Measurements from ENCODE around the gene RIC1. TPM values are rescaled to one million over a fixed set of nuclear protein-coding genes. Genes with fewer than 3 reads are reported as not detected.
A peak's percentile ranks its signal among the peaks of the same experiment; 100 is the strongest.
"Not testable (repeated sequence)": the region's sequence is repeated elsewhere in the genome, so short reads cannot be mapped to it uniquely, and the experiment has no call there.

Gene RIC1
- polyA plus RNA-seq, 5 donors: 23.4 to 33.6 (median 31.2) TPM

DNA sequence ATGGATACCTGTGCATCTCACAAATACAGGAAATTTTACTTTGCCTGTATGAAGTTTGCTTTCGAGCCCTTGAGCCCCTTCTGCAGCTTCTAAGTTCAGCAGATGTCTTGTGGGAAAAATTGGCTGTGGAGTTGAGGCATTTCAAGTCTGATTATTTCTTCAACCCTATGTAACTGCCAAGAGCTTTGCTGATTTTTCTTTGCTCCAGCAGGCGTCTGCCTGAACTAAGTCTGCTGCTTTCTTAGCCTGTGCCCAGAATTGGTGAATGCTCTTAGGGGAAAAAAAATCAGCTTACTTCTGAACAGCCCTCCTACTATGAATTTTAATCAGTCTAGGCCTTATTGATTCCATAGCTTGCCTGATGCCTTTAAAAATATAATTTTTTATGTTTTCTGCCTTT is 41.2 kb downstream of the RIC1 start:
- peak in 1 of 2 donors; percentile 6 for DNase-seq

GRCh38 chr9:5671711-5672353 is 42.9 kb downstream of the RIC1 start:
- DNase-seq: no peak

- DNase-seq: not testable (repeated sequence)
These were observed 46.1 kb downstream of the RIC1 start for GRCh38 chr9:5675046-5675445.

DNA sequence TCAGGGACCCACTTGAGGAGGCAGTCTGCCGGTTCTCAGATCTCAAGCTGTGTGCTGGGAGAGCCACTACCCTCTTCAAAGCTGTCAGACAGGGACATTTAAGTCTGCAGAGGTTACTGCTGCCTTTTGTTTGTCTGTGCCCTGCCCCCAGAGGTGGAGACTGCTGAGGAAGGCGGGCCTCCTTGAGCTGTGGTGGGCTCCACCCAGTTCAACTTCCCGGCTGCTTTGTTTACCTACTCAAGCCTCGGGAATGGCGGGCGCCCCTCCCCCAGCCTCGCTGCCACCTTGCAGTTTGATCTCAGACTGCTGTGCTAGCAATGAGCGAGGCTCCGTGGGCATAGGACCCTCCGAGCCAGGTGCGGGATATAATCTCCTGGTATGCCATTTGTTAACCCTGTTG is 54.7 kb downstream of the RIC1 start:
- DNase-seq: not testable (repeated sequence)

DNA sequence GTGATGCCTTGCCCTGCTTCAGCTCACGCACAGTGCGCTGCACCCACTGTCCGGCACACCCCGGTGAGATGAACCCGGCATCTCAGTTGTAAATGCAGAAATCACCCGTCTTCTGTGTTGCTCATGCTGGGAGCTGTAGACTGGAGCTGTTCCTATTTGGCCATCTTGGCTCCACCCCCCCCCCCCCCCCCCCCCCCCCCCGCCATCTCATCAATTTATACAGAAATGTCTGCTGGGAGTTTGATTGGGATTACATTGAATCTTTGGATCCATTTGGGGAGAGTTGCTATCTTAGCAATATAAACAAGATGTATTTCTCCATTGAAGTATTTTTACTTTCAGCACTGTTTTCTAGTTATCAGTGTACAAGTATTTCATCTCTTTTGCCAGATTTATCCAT is 55.2 kb downstream of the RIC1 start:
- DNase-seq: peak in 1 of 2 donors; percentile 68

DNA sequence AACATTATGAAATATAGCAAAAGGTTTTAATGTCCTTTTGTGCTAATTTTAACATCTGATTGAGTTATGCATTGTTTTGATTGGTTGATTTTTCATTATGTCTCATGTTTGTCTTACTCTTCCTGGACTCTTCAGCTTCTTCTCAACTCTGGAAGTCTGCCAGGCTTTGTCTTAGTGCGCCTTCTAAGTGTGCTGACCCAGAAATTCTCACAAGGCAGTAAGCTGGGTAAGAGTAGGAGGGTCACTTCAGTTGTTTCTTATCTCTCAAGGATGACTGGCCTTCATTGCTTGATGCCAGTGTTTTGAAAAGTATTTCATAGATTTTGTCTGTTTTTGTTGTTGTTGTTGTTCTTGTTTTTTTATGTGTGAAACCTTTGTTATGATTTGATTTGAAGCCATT is 59.2 kb downstream of the RIC1 start:
- no peak for DNase-seq

DNA sequence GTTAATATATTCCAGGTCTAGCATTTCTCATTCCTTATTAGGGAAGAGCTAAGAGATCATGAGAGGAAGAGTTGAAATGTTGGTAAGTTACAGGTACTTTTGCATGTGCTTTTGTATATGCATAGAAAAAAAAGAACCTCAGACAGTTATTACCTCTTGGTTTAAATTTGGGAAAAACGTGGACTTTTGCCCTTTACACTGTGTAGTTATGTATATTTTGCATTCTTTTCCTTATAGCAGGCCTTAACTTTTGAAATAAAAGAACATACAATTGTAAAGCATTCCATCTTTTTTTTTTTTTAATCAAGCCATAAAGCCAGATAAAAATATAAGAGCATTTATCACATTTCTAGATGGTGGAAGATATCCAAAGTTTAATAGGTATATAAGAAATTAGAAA is 61.4 kb downstream of the RIC1 start:
- DNase-seq: no peak

GRCh38 chr9:5695860-5696259 is 67.0 kb downstream of the RIC1 start:
- DNase-seq: no peak

DNA sequence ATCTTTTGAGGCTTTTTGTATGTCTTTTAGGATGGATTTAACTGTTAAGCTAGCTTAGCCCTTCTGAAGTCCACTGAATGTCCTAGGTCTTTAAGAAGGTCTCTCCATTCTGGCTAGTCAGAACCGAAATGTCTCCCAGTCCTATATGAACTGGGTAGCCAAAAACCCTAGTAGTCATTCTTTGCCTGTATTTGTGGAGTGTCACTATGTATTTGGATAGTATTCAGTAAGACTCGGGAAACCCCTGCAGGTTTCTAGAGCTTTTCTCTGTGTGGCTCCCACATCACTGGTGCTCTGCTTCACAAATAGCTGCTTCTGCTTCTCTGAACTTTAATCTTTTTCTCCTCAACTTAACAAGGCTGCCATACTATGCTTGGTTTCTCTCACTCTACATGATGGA is 68.0 kb downstream of the RIC1 start:
- no peak for DNase-seq

- no peak for DNase-seq
These were observed 69.1 kb downstream of the RIC1 start for GRCh38 chr9:5698004-5698403.

DNA sequence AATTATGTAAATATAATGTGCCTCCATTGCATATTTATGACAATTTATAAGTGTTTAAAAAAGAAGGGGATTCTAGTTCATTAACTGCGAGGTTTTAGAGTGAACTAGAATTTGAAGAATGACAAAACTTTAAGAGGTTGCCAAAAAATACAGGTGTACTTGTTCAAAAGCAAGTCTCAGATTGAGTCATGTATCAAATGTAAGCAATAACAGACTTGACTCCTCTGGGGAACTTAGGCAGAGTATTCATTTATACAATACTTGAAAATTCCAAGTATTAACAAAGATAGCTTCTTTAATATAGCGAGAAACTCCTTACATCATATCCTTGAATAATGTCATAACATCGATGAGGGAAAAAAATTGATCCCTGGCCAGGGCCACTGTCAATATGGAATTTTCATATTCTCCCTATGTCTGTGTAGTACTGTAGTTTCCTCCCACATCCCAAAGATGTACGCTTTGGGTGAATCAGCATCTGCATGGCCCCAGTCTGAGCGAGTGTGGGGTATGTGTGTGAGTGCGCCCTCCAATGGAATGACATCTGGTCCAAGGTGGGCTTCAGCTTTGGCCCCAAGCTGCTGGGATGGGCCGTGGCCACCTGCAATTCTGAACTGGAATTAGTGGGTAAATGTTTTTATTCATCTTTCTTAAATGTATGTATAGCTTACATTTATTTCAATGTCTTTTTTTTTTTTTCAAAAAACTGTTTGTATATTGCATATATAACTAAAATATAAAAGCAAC is 70.1 kb downstream of the RIC1 start:
- no peak for DNase-seq

- no peak for DNase-seq
These were observed 79.5 kb downstream of the RIC1 start for GRCh38 chr9:5708414-5708813.

DNA sequence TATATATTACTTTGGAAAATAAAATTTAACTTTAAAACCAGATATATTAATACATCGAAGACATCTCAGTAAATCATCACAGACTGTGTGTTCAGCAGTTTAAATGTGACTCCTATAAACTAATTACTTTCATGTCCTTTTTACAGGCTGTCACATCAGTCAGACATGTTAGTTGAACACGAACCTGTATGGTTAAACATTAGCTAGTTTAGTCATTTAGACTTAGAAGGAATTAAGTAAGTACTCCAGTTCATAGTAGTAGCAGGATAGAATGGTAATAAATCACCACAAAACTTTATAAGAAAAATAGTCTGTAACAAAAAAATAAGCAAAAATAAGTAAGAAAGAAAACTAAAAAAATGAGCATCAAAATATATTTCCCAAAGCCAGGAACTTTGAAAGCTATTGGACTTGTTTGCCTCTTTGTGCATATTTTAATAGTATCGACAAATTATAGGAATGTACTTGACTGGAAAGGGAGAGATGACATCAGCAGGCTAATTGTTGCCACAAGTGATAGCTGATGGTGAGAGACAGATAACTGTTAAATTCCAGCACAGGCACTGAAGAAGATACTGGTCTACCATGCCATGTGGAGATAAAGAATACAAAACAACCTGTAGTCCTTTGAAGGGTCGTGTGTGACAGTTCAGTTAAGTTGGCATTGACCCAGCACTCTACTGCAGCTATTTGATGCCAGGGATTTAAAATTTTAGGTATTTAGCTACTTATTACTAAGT is 83.9 kb downstream of the RIC1 start:
- DNase-seq: no peak

- DNase-seq: no peak
These were observed 85.8 kb downstream of the RIC1 start for GRCh38 chr9:5714501-5715401.

DNA sequence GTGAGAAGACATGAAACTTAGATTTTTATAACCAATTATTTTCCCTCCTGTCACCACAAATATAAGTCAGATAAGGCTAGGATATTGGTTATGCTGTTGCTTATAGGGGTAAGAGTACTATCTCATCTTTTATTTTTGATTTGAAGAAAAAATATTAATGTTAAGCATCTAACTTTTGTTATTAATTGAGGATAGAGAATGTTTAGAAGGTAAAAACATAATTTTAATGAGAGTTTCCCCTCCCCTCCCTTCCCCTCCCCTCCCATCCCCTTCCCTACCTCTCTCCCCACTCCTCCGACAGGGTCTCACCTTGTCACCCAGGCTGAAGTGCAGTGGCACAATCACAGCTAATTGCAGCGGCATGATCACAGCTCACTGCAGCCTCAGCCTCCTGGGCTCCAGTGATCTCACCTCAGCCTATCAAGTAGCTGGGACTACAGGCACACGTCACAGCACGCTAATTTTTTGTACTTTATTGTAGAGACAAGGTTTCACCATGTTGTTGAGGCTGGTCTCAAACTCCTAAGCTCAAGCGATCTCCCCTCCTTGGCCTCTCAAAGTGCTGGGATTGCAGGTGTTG is 86.7 kb downstream of the RIC1 start:
- DNase-seq: no peak

- DNase-seq: not testable (repeated sequence)
These were observed 88.5 kb downstream of the RIC1 start for GRCh38 chr9:5717434-5717833.

- no peak for DNase-seq
These were observed 89.6 kb downstream of the RIC1 start for GRCh38 chr9:5718296-5719032.

GRCh38 chr9:5719100-5719926 is 90.4 kb downstream of the RIC1 start:
- no peak for DNase-seq

GRCh38 chr9:5720151-5720550 is 91.2 kb downstream of the RIC1 start:
- no peak for DNase-seq
